ENCODE results near the gene SIRPG. TPM values are rescaled to one million over a fixed set of nuclear protein-coding genes. Genes with fewer than 3 reads are reported as not detected.

SIRPG gene
- total and polyA plus RNA-seq, 10 of the 15 experiments (the other 5 are each of a cell fraction or from before 2014, with no cell fraction given): 1.1 to 13.0 (median 4.1) TPM

GRCh38 chr20:1685304-1686052, 27.9 kb upstream of the SIRPG start:
- Histone ChIP-seq H3K36me3 (ENCODE audit: control insufficient read depth in 2 of 2, insufficient read depth in 2 of 2, low read length in 1 of 2) (no peaks in the 10 kb centered on the region), H4K20me1 (ENCODE audit: control insufficient read depth, insufficient read depth) (no peaks in the 10 kb centered on the region), H3K4me1 (ENCODE audit: control insufficient read depth, insufficient read depth, low read length) (no peaks in the 10 kb centered on the region), H3K27ac (ENCODE audit: control insufficient read depth, insufficient read depth) (no peak overlapping the region), H3K4me2 (ENCODE audit: control insufficient read depth, insufficient read depth) (no peak overlapping the region), H2AFZ (ENCODE audit: control insufficient read depth, low read depth, low read length) (no peak overlapping the region), H3K79me2 (ENCODE audit: control insufficient read depth, insufficient read depth, low read length) (no peaks in the 10 kb centered on the region), H3K4me3 (no peak overlapping the region), H3K9me3 (replicated peaks; ENCODE audit: control insufficient read depth, insufficient read depth, low read length) (no peaks in the 10 kb centered on the region; the same call in 2 of the 3 replicates), H3K9ac (ENCODE audit: control insufficient read depth, insufficient read depth, low read length) (no peak overlapping the region), H3K27me3 (replicated peaks in 1 of 2; ENCODE audit: control insufficient read depth in 2 of 2, insufficient read depth in 2 of 2, low read length in 1 of 2) (0 out of 4 replicates have a peak, but pooled peaks cover 0 to 3% of the 10 kb centered on the region in 2 experiments)
- 37% methylated on average over 5 of the region's 5 CpGs for whole genome bisulfite sequencing (ENCODE audit: insufficient coverage, insufficient replicate concordance, low lambda C conversion rate, missing lambda C conversion rate)
- FAIRE-seq (no peak), ATAC-seq (no peak), DNase-seq (ENCODE audit: low read depth, low spot score) (no peak)
- ChIA-PET RAD21 (ENCODE audit: unreplicated experiment) (no interaction called here), CTCF (no interaction called here), POLR2A (no interaction called here), SMC1A (ENCODE audit: uncharacterized antibody, unreplicated experiment) (interaction anchor here (0.8 kb wide), 1 partner anchor 9 kb away, joined by 3 read pairs; no protein-coding TSS in a partner anchor)
- TF ChIP-seq MXI1 (IDR thresholded peaks at IDR 0.05; ENCODE audit: low read depth, low read length): no peak
- no peak for TF ChIP-seq BCL3 (IDR thresholded peaks at IDR 0.05; ENCODE audit: borderline replicate concordance, insufficient read depth, low read depth, low read length, poor library complexity, severe bottlenecking)
- no peak for TF ChIP-seq SP1 (IDR thresholded peaks at IDR 0.05; ENCODE audit: low read depth, low read length)
- no peak for TF ChIP-seq NRF1 (conservative IDR thresholded peaks at IDR 0.05; ENCODE audit: low read depth, low read length)
- no peak for TF ChIP-seq FOXK2 (IDR thresholded peaks at IDR 0.05)
- TF ChIP-seq CHD4 (IDR thresholded peaks at IDR 0.05): no peak
- no peak for TF ChIP-seq JUNB (IDR thresholded peaks at IDR 0.05)
- no peak for TF ChIP-seq CEBPZ (IDR thresholded peaks at IDR 0.05; ENCODE audit: low read depth, low read length)
- no peak for TF ChIP-seq NFYB (IDR thresholded peaks at IDR 0.05; ENCODE audit: insufficient read depth, low read depth, low read length)
- TF ChIP-seq ATF2 (IDR thresholded peaks at IDR 0.05; ENCODE audit: low read length): no peak
- no peak for TF ChIP-seq ZZZ3 (IDR thresholded peaks at IDR 0.05; ENCODE audit: control insufficient read depth, insufficient read length, low read depth)
- no peak for TF ChIP-seq ZNF384 (IDR thresholded peaks at IDR 0.05; ENCODE audit: borderline replicate concordance, low read depth, low read length)
- no peak for TF ChIP-seq ZSCAN29 (IDR thresholded peaks at IDR 0.05)
- no peak for TF ChIP-seq ATF7 (IDR thresholded peaks at IDR 0.05; ENCODE audit: low read depth)
- TF ChIP-seq ZBED1 (IDR thresholded peaks at IDR 0.05; ENCODE audit: borderline replicate concordance): no peak
- TF ChIP-seq SKIL (IDR thresholded peaks at IDR 0.05; ENCODE audit: low read depth, poor library complexity, severe bottlenecking): no peak
- no TSS peak for BruUV-seq (replicated peaks)
- intact Hi-C loops (cut with micrococcal nuclease; ENCODE audit: unreplicated experiment) (no loop called here), in situ Hi-C loops (cut with MboI) (no loop called here)

Measured in GM12878 (cell line).